ENCODE measurements around the gene C15orf40. TPM values are rescaled to one million over a fixed set of nuclear protein-coding genes. Genes with fewer than 3 reads are reported as not detected.
"Not testable (repeated sequence)": the region's sequence is repeated elsewhere in the genome, so short reads cannot be mapped to it uniquely, and the experiment has no call there.

The C15orf40 gene
- 17.5 and 23.3 TPM in 2 replicates for total RNA-seq (2014; rRNA removed; shearing (Covaris generic))
- 16.3 and 19.4 TPM in 2 replicates for polyA plus RNA-seq (2014; cell fraction: nucleus; rRNA removed)

- DNase-seq (ENCODE audit: extremely low read depth, low read depth): peak; percentile 86
Measured at GRCh38 chr15:83011271-83012075, at the start of gene C15orf40. Gene C15orf40 (minus strand): TSS chr15:83011639. CDS start chr15:83011607, 32 bp downstream.

- no peak for DNase-seq (ENCODE audit: extremely low read depth, low read depth)
Measured at GRCh38 chr15:83057696-83058376, 46.4 kb upstream of the C15orf40 start.

GRCh38 chr15:83057002-83057401, 45.6 kb upstream of the C15orf40 start:
- no peak for DNase-seq (ENCODE audit: extremely low read depth, low read depth)

GRCh38 chr15:83053151-83053550, 41.7 kb upstream of the C15orf40 start:
- DNase-seq (ENCODE audit: extremely low read depth, low read depth): peak; percentile 18

DNA sequence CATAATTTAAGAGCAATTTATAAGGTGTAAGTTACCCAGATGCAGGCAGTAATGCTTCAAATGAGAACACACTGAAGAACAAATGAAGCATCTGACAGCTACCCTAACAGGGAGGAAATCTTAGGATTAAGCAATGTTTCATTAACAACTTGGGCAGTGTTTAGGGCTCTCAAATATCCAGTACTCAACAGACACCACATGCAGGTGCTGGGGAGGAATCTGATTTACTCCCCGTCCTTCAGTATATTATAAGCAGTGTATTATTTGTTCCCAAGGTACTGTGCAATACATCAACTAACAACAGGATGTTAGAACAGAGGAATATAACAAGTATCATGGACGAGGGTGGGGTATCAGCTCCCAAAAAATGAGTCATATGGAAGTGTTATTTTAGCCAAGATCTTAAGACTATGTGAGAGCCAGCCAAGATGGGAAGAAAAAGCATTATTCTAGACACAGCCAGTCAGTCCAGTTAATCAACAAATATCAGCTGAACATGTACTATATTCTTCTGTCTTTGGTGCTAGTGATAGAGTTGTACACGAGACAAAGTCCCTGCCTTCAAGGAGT, 35.2 kb upstream of the C15orf40 start:
- DNase-seq (ENCODE audit: extremely low read depth, low read depth): peak; percentile 55

GRCh38 chr15:83044156-83044555, 32.7 kb upstream of the C15orf40 start:
- DNase-seq (ENCODE audit: extremely low read depth, low read depth): no peak

DNA sequence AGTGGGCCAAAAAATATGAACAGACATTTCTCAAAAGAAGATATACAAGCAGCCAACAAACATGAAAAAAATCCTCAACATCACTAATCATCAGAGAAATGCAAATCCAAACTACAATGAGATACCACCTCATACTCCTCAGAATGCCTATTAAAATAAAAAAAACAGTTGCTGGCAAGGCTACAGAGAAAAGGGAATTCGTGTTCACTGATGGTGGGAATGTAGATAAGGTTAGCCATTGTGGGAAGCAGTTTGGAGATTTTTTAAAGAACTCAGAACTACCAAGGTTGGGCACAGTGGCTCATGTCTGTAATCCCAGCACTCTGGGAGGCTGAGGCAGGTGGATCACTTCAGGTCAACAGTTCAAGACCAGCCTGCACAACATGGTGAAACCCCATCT, 27.8 kb upstream of the C15orf40 start:
- no peak for DNase-seq (ENCODE audit: extremely low read depth, low read depth)

- no peak for DNase-seq (ENCODE audit: extremely low read depth, low read depth)
Measured at GRCh38 chr15:83036253-83036652, 24.8 kb upstream of the C15orf40 start.

- not testable (repeated sequence) for DNase-seq (ENCODE audit: extremely low read depth, low read depth)
Measured at GRCh38 chr15:83031234-83031633, 19.8 kb upstream of the C15orf40 start.

GRCh38 chr15:83030021-83030420, 18.6 kb upstream of the C15orf40 start:
- DNase-seq (ENCODE audit: extremely low read depth, low read depth): no peak

- DNase-seq (ENCODE audit: extremely low read depth, low read depth): no peak
Measured at GRCh38 chr15:83018436-83018835, 7.0 kb upstream of the C15orf40 start.

DNA sequence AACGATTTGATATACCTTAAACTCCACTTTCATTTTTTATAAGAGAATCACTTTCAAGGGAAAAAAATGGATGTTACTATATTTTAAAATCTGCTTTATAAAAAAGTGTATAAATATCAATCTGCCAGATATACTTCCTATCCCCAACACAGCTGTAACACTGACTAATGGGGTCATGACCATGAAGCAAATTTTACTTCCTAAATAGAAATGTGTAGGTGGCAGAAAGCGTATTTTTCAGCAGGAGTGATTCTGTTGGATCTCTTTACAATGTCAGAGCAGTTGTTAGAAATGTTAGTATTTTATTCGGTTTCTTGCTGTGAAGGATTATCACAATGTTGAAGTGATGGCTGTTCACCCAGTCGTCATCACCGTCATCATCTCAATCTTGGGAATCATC, 5.5 kb upstream of the C15orf40 start:
- DNase-seq (ENCODE audit: extremely low read depth, low read depth): no peak

- DNase-seq (ENCODE audit: extremely low read depth, low read depth): no peak
Measured at GRCh38 chr15:83015361-83015760, 3.9 kb upstream of the C15orf40 start.

GRCh38 chr15:83014205-83014653, 2.8 kb upstream of the C15orf40 start:
- no peak for DNase-seq (ENCODE audit: extremely low read depth, low read depth)

DNA sequence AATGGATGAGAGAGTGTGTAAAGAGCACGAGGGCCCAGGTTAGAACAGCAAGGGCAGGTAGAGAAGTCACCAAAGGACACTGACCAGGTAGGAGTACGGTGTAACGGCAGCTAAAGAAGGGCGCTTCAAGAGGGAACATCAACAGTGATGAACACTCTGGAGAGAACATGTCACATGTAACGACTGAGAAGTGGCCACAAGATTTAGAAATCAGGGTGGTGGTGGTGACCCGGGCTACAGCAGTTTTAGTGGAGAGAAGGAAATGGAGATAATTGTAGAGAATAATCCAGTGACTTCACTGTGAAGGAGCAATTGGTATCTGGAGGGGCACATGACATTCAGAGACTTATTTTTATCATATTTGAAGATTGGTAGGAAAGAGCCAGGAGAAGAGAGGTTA, 1.2 kb upstream of the C15orf40 start:
- no peak for DNase-seq (ENCODE audit: extremely low read depth, low read depth)

GRCh38 chr15:83012076-83012426, 612 bp upstream of the C15orf40 start:
- no peak for DNase-seq (ENCODE audit: extremely low read depth, low read depth)

GRCh38 chr15:83010709-83011270, 649 bp downstream of the C15orf40 start:
- peak; percentile 64 for DNase-seq (ENCODE audit: extremely low read depth, low read depth)

DNA sequence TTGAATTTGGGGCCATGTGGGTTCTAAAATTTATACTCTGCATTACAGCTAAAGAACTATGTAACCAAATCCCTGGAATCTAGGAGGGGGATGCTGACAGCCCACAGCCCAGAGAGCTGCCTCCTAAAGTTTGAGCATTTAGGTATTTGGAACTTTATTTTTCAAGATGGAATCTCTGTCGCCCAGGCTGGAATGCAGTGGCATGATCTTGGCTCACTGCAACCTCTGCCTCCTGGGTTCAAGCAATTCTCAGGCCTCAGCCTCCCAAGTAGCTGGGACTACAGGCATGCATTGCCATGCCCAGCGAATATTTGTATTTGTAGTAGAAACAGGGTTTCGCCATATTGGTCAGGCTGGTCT, 10.8 kb downstream of the C15orf40 start:
- DNase-seq (ENCODE audit: extremely low read depth, low read depth): not testable (repeated sequence)

- peak; percentile 41 for DNase-seq (ENCODE audit: extremely low read depth, low read depth)
Measured at GRCh38 chr15:82999905-83000671, 11.4 kb downstream of the C15orf40 start.

- no peak for DNase-seq (ENCODE audit: extremely low read depth, low read depth)
Measured at GRCh38 chr15:82999426-82999825, 12.0 kb downstream of the C15orf40 start.

DNA sequence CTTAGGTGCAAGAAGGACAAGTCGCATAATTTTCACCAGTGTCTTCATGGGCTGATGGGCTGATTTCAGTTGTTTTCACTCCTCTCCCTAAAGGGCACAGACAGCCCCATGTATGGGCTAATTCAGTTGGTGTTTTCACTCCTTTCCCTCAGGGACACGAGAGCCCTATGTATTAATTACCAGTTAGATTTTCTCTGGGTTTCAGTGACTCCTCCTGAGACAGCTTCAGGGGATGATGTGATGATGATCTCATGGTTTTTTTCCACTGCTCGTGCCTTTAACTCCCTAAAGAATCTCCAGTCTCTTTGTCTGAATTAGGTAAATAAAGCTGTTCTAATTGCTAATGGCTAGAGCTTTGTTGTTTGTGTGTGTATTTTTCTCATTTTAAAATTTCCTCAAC, 15.5 kb downstream of the C15orf40 start:
- no peak for DNase-seq (ENCODE audit: extremely low read depth, low read depth)

All from NCI-H460 (cell line).